K562 (cell line): ENCODE results near the gene RHO.

Experiments used
- BRF2 ChIP-seq: IDR thresholded peaks from 3 replicates; pipeline ENCODE4 v1.6.1; 2011; ENCODE audit warnings: borderline replicate concordance, mild to moderate bottlenecking; ENCODE audit not compliant: insufficient read length, insufficient read depth
- CEBPZ ChIP-seq: fragments of 150-350 bp; IDR thresholded peaks from 2 replicates; pipeline ENCODE4 v1.6.1; 2014; ENCODE audit warnings: low read depth, mild to moderate bottlenecking, low read length, borderline replicate concordance
- CTCF ChIP-seq, 3 experiments: IDR thresholded peaks in 2 of 3; conservative IDR thresholded peaks in 1 of 3; 2 replicates each; pipeline ENCODE4 v1.5.1; 2011 to 2012; ENCODE audit warnings: low read length in 3 of 3, mild to moderate bottlenecking in 3 of 3, control low read depth in 2 of 3, improper control_type of control experiment in 1 of 3, inconsistent platforms in 1 of 3, low read depth in 1 of 3, mixed read lengths in 1 of 3, moderate library complexity in 1 of 3; ENCODE audit not compliant: insufficient read depth in 2 of 3
- ESRRA ChIP-seq: fragments of 450-650 bp; IDR thresholded peaks from 2 replicates; pipeline ENCODE4 v1.6.1; 2014; ENCODE audit warnings: low read depth, mild to moderate bottlenecking, moderate library complexity, borderline replicate concordance
- MGA ChIP-seq: fragments of 450-650 bp; IDR thresholded peaks from 2 replicates; pipeline ENCODE4 v1.6.1; 2016; ENCODE audit warnings: mild to moderate bottlenecking, moderate library complexity
- ZNF146 ChIP-seq: IDR thresholded peaks from one replicate; pipeline ENCODE4 v1.6.1; 2018; ENCODE audit warnings: missing compliant biosample characterization; ENCODE audit not compliant: unreplicated experiment

- TF ChIP-seq MGA (no peak), ZNF146 (CRISPR knock-in tag) (no peak), BRF2 (no peak), CTCF (IDR thresholded peaks at IDR 0.05 in 2 of 3, conservative IDR thresholded peaks at IDR 0.05 in 1 of 3; ENCODE audit: insufficient read depth in 2 of 3, low read depth in 1 of 3, low read length in 3 of 3) (no peak), CEBPZ (no peak), ESRRA (no peak)
Measured at GRCh38 chr3:129563850-129564535, 35.6 kb downstream of the RHO start.
